Smooth muscle cell (in vitro differentiated cells): ENCODE measurements around the gene ABHD18. TPM values are rescaled to one million over a fixed set of nuclear protein-coding genes. Genes with fewer than 3 reads are reported as not detected.

ENCODE experiments used
- DNase-seq: peaks from one replicate; lab custom pipeline; 2025; ENCODE audit not compliant: unreplicated experiment; lab: John Stamatoyannopoulos, UW
- H2AFZ ChIP-seq: fragments of 200-600 bp; sonication (generic); 2 replicates; pipeline ENCODE4 v1.6.0; 2016; ENCODE audit warnings: antibody characterized with exemption, low read depth, mild to moderate bottlenecking
- H3F3A ChIP-seq: fragments of 200-600 bp; sonication (generic); 2 replicates; pipeline ENCODE4 v1.6.0; 2017; ENCODE audit warnings: antibody characterized with exemption, low read depth
- H3K27ac ChIP-seq: fragments of 200-600 bp; sonication (generic); 2 replicates; pipeline ENCODE4 v1.5.1; 2016; ENCODE audit warnings: low read depth, mild to moderate bottlenecking
- H3K27me3 ChIP-seq: fragments of 200-600 bp; sonication (generic); 2 replicates; pipeline ENCODE4 v1.6.1; 2016; ENCODE audit warnings: low read depth, mild to moderate bottlenecking
- H3K36me3 ChIP-seq: fragments of 200-600 bp; sonication (generic); 2 replicates; pipeline ENCODE4 v1.5.1; 2016; ENCODE audit warnings: low read depth
- H3K4me1 ChIP-seq: fragments of 200-600 bp; sonication (generic); 2 replicates; pipeline ENCODE4 v1.5.1; 2016; ENCODE audit warnings: low read depth
- H3K4me2 ChIP-seq: fragments of 200-600 bp; sonication (generic); 2 replicates; pipeline ENCODE4 v1.6.0; 2016; ENCODE audit warnings: mild to moderate bottlenecking
- H3K4me3 ChIP-seq: fragments of 200-600 bp; sonication (generic); 2 replicates; pipeline ENCODE4 v1.5.1; 2016; ENCODE audit warnings: mild to moderate bottlenecking
- H3K79me2 ChIP-seq: fragments of 200-600 bp; sonication (generic); 2 replicates; pipeline ENCODE4 v1.6.0; 2016; ENCODE audit warnings: low read depth, mild to moderate bottlenecking
- H3K9ac ChIP-seq: fragments of 200-600 bp; sonication (generic); 2 replicates; pipeline ENCODE4 v1.6.0; 2016; ENCODE audit warnings: low read depth
- H3K9me3 ChIP-seq: fragments of 200-600 bp; sonication (generic); replicated peaks from 2 replicates; pipeline ENCODE4 v1.5.1; 2016; ENCODE audit warnings: low read depth
- H4K20me1 ChIP-seq: fragments of 200-600 bp; sonication (generic); 2 replicates; pipeline ENCODE4 v1.6.0; 2016; ENCODE audit warnings: low read depth
- WGBS: methylation state at CpG from one replicate; pipeline ENCODE4 v1.1.7; 2016; ENCODE audit warnings: low lambda C conversion rate; 5-methylcytosine and 5-hydroxymethylcytosine counted together
- polyA plus RNA-seq: library from polyadenylated mRNA; unstranded; fragments of >200 nt; fragmentation: Nextera tagmentation; extraction: Ambion mirVana; gene quantifications from 2 replicates; pipeline ENCODE4 v1.2.1, GENCODE V29; 2016
- total RNA-seq: library from RNA; depleted of rRNA; stranded (reverse); fragments of >200 nt; gene quantifications from 2 replicates; pipeline ENCODE4 v1.2.3, GENCODE V29; 2014
- TF ChIP-seq, protein P1 (sequence below): fragments of 200-600 bp; sonication (generic); IDR thresholded peaks from 2 replicates; pipeline ENCODE4 v1.5.1; 2017; ENCODE audit warnings: borderline replicate concordance, mild to moderate bottlenecking, antibody characterized with exemption; ENCODE audit not compliant: insufficient read depth, poor library complexity, severe bottlenecking

Gene ABHD18
- total and polyA plus RNA-seq, 2 experiments from 2014 or later, result 4.3 to 10.0 TPM

DNA sequence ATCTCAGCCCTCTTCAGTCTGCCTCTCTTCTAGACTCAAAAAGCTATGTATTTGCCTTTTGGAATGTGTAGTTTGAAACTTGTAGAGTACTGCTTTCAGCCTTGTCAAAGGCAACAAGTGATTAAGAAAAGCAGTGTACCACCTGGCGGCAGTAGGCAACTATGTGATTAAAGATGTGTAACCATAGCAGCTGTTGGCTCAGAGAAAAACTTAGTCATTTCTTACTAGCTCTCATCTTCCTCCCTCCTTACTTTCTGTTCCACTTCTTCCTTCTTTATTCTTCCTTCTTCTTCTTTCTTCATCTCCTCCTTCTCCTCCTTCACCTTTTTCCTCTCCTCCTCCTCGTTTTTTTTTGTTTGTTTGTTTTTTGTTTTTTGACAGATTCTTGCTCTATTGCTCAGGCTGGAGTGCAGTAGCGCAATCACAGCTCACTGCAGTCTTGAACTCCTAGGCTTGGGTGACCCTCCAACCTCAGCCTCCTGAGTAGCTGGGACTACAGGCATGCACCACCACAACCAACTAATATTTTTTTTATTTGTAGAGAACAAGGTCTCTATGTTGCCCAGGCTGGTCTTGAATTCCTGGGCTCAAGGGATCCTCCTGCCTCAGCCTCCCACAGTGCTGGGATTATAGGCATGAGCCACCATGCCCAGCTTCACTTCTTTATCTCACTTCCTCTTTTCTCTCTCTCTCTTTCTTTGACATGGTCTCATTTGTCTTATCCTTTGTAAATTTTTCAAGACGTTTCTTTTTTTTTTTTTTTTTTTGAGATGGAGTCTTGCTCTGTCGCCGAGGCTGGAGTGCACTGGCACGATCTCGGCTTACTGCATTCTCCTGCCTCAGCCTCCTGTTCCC, 32.6 kb downstream of the ABHD18 start:
- Histone ChIP-seq H3K27ac (no peak overlapping the region), H2AFZ (no peak overlapping the region), H3K4me3 (no peak overlapping the region), H3K9ac (no peak overlapping the region), H3K27me3 (no peaks in the 10 kb centered on the region), H3F3A (no peaks in the 10 kb centered on the region), H3K4me2 (no peak overlapping the region), H3K36me3 (peaks cover 5% of the 10 kb centered on the region), H3K9me3 (no peaks in the 10 kb centered on the region), H3K79me2 (no peaks in the 10 kb centered on the region), H4K20me1 (no peaks in the 10 kb centered on the region), H3K4me1 (no peaks in the 10 kb centered on the region)
- DNase-seq, result no peak
- WGBS, result 91% methylated on average over 8 of the region's 8 CpGs
- TF ChIP-seq, protein P1, sequence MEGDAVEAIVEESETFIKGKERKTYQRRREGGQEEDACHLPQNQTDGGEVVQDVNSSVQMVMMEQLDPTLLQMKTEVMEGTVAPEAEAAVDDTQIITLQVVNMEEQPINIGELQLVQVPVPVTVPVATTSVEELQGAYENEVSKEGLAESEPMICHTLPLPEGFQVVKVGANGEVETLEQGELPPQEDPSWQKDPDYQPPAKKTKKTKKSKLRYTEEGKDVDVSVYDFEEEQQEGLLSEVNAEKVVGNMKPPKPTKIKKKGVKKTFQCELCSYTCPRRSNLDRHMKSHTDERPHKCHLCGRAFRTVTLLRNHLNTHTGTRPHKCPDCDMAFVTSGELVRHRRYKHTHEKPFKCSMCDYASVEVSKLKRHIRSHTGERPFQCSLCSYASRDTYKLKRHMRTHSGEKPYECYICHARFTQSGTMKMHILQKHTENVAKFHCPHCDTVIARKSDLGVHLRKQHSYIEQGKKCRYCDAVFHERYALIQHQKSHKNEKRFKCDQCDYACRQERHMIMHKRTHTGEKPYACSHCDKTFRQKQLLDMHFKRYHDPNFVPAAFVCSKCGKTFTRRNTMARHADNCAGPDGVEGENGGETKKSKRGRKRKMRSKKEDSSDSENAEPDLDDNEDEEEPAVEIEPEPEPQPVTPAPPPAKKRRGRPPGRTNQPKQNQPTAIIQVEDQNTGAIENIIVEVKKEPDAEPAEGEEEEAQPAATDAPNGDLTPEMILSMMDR, result no peak

DNA sequence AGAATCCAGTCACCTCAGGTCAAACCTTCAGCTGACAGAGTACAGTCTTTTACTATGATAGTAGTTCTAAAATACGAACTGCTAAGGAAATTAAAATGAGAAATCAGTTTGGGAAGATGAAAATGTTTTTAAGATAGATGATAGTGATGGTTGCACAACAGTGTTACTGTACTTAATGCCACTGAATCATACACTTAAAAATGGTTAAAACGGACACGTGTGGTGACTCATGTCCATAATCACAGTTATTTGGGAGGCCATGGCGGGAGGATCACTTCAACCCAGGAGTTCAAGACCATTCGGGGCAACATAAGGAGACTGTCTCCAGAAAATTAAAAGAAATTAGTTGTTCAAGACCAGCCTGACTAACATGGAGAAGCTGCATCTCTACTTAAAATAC, 41.4 kb downstream of the ABHD18 start:
- H3K4me2 ChIP-seq, result no peak overlapping the region
- DNase-seq, result no peak
- H3K4me3 ChIP-seq, result no peak overlapping the region
- H3K27ac ChIP-seq, result no peak overlapping the region
- H3K27me3 ChIP-seq, result no peaks in the 10 kb centered on the region
- H3K4me1 ChIP-seq, result no peaks in the 10 kb centered on the region
- WGBS, result 75% methylated on average over 5 of the region's 5 CpGs
- no peaks in the 10 kb centered on the region for H3K9me3 ChIP-seq
- no peaks in the 10 kb centered on the region for H3K79me2 ChIP-seq
- TF ChIP-seq, protein P1, result no peak
- no peaks in the 10 kb centered on the region for H3F3A ChIP-seq
- no peaks in the 10 kb centered on the region for H4K20me1 ChIP-seq
- H3K9ac ChIP-seq, result no peak overlapping the region
- no peaks in the 10 kb centered on the region for H3K36me3 ChIP-seq
- H2AFZ ChIP-seq, result no peak overlapping the region

DNA sequence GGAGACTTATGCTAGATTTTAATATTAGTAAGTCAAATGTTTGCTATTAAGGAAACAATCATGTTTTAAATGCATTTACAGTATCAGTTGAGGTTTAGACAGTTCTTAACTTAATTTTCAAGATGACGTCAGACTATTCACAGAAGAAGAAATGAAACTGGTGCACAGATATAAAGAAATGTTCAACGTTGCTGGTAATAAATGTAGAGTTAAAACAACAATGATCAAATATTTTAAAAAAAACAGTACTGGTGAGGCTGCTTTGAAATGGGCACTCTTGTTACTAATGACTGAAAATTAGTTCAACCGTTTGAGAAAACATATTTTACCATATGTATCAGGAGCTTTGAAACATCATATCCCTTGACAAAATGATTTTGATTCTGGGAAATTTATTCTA, 44.2 kb downstream of the ABHD18 start:
- no peak for DNase-seq
- no peaks in the 10 kb centered on the region for H3K9me3 ChIP-seq
- 95% methylated on average over 3 of the region's 3 CpGs for WGBS
- H3K27me3 ChIP-seq, result no peaks in the 10 kb centered on the region
- TF ChIP-seq, protein P1, result no peak
- no peak overlapping the region for H3K9ac ChIP-seq
- no peak overlapping the region for H2AFZ ChIP-seq
- H3F3A ChIP-seq, result no peaks in the 10 kb centered on the region
- H3K27ac ChIP-seq, result no peak overlapping the region
- H3K4me1 ChIP-seq, result no peaks in the 10 kb centered on the region
- H3K4me3 ChIP-seq, result no peak overlapping the region
- peaks cover 4% of the 10 kb centered on the region for H3K36me3 ChIP-seq
- H3K4me2 ChIP-seq, result no peak overlapping the region
- H4K20me1 ChIP-seq, result no peaks in the 10 kb centered on the region
- no peaks in the 10 kb centered on the region for H3K79me2 ChIP-seq

DNA sequence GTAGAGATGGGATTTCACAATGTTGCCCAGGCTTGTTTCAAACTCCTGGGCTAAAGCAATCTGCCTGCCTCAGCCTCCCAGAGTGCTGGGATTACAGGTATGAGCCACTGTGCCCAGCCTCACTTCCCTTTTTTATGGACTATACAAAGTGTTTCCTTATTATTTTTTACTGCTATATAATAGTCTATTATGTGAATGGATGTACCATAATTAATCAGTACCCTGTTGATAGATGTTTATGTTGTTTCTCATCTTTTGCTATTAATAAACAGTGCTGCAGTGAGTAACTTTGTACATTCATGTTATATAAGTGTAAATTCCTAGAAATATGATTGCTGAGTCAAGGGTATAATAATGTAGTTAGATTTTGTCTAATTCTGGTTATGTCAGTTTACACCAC, 60.1 kb downstream of the ABHD18 start:
- no peak overlapping the region for H3K4me3 ChIP-seq
- H3K9me3 ChIP-seq, result no peaks in the 10 kb centered on the region
- H4K20me1 ChIP-seq, result no peaks in the 10 kb centered on the region
- TF ChIP-seq, protein P1, result no peak
- H3F3A ChIP-seq, result no peaks in the 10 kb centered on the region
- peaks cover 16% of the 10 kb centered on the region for H3K36me3 ChIP-seq
- H3K4me1 ChIP-seq, result no peaks in the 10 kb centered on the region
- DNase-seq, result no peak
- H3K79me2 ChIP-seq, result no peaks in the 10 kb centered on the region
- H3K9ac ChIP-seq, result no peak overlapping the region
- H2AFZ ChIP-seq, result no peak overlapping the region
- H3K4me2 ChIP-seq, result no peak overlapping the region
- H3K27ac ChIP-seq, result no peak overlapping the region
- no peaks in the 10 kb centered on the region for H3K27me3 ChIP-seq
